SKM-1 treated with dmso at 0.1 percent for 144 hours (cell line): ENCODE results near the gene FAM161A.
A peak's percentile ranks its signal among the peaks of the same experiment; 100 is the strongest.
"Not testable (repeated sequence)": the region's sequence is repeated elsewhere in the genome, so short reads cannot be mapped to it uniquely, and the experiment has no call there.

Experiments used
- DNase-seq: peaks from one replicate; lab custom pipeline; 2025; ENCODE audit not compliant: unreplicated experiment; lab: John Stamatoyannopoulos, UW

FAM161A gene, protein sequence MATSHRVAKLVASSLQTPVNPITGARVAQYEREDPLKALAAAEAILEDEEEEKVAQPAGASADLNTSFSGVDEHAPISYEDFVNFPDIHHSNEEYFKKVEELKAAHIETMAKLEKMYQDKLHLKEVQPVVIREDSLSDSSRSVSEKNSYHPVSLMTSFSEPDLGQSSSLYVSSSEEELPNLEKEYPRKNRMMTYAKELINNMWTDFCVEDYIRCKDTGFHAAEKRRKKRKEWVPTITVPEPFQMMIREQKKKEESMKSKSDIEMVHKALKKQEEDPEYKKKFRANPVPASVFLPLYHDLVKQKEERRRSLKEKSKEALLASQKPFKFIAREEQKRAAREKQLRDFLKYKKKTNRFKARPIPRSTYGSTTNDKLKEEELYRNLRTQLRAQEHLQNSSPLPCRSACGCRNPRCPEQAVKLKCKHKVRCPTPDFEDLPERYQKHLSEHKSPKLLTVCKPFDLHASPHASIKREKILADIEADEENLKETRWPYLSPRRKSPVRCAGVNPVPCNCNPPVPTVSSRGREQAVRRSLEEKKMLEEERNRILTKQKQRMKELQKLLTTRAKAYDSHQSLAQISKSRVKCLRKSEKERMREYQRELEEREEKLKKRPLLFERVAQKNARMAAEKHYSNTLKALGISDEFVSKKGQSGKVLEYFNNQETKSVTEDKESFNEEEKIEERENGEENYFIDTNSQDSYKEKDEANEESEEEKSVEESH

GRCh38 chr2:61853847-61854563 is at the start of gene FAM161A:
FAM161A (minus strand) TSS chr2:61854060; CDS start chr2:61854041, 19 bp downstream.
- peak; percentile 82 for DNase-seq

DNA sequence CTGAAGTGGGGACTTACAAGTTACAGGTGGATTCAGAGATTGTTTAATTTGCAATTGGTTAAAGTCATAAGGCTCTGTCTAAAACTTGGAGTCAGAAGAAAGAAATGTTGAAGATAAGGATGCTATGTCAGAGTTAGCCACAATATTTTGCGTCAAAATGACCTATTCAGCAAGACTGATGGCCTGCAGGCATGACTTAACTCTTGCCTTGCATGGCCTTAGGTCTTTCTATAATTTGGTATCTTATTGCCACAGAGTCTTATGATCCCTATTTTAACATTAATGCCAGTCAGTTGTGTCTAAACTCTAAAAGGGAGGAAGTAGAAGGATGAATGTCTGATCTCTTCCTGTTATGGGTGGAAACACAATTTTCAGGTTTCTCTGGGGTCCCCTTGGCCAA is 46.4 kb upstream of the FAM161A start:
- no peak for DNase-seq

- DNase-seq = peak; percentile 14
These were observed 45.0 kb upstream of the FAM161A start for GRCh38 chr2:61898810-61899209.

DNA sequence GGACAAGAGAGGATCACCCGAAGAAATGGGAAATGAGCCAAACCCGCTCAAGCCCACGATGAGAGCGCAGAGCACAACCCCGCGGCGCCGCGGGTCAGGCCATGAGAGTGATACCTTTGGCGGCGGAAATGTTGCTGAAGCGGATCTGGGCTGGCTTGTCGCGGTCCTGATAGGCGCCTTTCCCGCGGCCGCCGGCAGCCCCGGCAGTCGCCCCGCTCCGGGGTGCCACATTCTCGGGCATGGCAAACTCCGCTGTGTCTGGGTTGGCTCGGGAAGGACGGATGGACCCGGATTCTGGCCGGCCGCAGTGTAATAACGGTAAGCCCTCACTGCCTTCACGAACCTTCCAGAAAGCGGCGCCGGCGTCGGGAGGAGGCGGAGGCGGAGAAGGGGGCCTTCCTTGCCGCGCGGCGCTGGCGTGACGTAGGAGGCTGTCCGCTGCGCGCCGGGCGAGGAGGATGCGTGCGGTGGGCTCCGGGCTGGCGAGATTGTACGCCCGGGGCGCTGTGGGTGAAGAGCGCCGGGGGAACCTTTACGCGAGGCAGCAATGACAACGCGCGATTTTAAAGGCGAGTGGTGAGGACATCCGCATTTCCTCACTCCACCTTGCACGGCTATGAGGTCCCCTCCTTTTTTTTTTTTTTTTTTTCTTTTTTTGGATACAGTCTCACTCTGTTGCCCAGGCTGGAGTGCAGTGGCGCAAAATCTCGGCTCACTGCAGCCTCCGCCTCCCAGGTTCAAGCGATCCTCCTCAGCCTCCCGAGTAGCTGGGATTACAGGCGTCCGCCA is 34.6 kb upstream of the FAM161A start, which contains the start of gene CCT4:
CCT4 (minus strand) TSS at position 390 of the 789 bp plus-strand sequence; CDS start at position 241, 149 bp downstream.
- peak; percentile 92 for DNase-seq

GRCh38 chr2:61887717-61888266 is 33.9 kb upstream of the FAM161A start:
- no peak for DNase-seq

DNA sequence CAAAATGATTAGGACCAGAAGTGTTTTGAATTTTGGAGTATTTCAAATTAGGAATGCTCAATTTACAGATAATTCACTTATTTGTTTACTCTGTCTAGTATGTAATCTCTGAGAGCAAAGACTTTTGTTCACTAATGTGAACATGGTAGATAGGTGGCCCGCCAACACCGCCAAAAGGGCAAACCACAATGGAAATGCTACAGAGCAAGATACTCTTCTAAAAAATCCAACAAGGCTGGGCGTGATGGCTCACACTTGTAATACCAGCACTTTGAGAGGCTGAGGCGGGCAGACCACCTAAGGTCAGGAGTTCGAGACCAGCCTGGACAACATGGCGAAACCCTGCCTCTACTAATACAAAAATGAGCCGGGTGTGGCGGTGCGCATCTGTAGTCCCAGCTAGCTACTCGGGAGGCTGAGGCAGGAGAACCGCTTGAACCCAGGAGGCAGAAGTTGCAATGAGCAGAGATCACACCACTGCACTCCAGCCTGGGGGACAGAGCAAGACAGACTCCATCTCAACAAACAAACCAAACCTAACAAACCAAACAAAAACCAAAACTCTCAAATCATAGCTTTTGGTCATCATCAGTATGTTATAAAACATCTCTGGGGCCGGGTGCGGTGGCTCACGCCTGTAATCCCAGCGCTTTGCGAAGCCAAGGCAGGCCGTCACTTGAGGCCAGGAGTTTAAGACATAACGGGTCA is 32.2 kb upstream of the FAM161A start:
- no peak for DNase-seq

DNA sequence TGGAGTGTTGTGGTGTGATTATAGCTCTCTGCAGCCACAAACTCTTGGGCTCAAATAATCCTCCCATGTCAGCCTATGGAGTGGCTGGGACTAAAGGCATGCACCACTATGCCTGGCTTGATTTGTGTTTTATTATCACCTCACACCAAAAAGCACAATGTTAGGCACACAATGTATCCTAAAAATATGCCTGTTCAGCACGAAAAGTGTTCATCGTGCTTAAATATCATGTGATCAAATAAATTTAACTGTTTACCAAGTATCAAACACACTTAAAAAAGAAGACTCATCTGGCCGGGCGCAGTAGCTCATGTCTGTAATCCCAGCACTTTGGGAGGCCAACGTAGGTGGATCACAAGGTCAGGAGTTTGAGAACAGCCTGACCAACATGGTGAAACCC is 29.0 kb upstream of the FAM161A start:
- no peak for DNase-seq

DNA sequence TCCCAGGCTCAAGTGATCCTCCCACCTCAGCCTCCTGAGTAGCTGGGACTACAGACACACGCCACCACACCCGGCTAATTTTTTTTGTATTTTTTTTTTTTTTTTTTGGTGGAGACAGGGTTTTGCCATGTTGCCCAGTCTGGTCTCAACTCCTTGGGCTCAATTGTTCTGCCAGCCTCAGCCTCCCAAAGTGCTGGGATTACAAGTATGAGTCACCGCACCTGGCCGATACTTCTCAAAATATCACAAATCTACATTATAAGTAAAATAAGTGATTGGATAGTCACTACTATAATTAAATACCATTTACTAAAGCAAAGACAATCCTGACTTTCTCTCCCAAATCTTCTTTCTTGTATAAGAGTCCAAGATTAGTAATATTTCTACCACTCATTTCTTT is 25.5 kb upstream of the FAM161A start:
- DNase-seq = not testable (repeated sequence)

DNA sequence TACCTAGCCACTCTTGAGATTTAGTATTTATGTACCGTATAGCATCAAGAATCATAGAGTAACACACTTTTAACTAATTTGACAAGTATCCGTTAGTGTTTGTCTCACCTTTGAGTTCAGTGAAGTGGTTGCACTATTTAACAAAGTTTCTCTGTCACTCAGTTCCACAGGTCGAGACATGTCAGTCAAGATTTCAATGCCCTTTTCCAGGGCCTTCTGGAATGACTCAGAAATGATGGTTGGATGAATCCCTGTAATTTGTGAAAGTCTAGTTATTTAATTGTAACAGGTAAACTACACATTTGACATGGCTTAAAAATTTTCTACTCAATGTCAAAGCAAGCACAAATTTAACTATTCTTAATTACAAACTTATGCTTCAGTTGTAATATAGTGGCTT is 24.9 kb upstream of the FAM161A start:
- DNase-seq = no peak

- DNase-seq = no peak
These were observed 23.8 kb upstream of the FAM161A start for GRCh38 chr2:61877571-61878245.

DNA sequence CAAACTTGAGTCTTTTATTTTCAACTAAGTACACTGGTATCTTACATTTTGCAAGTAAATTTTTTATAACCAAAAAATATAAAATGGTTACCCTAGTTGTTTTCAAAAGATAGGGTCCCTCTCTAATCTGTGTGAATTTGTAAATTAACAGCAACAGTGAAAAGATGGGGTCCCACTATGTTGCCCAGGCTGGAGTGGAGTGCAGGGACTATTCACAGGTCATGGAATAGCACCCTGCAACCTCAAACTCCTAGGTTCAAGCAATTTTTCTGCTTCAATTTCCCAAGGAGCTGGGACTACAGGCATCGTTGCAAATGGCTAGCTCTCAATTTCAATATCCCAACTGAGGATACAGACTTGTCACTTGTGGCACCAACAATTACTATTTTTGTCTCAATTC is 22.5 kb upstream of the FAM161A start:
- no peak for DNase-seq

DNA sequence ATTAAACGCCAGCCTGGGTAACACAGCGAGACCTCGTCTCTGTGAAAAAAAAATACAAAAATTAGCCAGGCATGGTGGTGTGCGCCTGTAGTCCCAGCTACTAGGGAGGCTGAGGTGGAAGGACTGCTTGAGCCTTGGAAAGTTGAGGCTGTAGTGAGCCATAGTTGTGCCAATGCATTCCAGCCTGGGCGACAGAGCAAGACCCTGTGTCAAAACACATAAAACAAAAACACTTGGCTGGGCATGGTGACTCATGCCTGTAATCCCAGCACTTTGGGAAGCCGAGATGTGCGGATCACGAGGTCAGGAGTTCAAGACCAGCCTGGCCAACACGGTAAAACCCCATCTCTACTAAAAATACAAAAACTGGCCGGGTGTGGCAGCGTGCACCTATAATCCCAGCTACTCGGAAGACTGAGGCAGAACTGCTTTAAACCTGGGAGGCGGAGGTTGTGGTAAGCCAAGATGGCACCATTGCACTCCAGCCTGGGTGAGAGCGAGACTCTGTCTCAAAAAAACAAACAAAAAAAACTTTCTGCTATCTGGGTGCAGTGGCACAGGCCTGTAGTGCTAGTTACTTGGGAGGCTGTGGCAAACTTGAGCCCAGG is 12.7 kb upstream of the FAM161A start:
- not testable (repeated sequence) for DNase-seq

DNA sequence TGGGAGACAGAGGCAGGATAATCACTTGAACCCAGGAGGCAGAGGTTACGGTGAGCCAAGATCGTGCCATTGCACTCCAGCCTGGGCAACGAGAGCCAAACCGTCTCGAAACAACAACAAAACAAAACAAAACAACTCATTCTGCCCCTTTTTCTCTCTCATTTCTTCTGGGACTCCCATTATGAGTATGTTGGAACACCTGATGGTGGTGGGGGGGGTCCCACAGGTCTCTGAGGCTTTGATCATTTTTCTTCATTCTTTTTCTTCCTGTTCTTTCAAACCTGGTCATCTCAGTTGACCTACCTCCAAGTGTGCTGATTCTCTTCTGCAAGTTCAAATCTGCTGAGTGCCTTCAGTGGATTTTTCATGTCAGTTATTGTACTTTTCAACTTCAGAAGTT is 8.2 kb upstream of the FAM161A start:
- DNase-seq = no peak

- DNase-seq = no peak
These were observed 3.4 kb upstream of the FAM161A start for GRCh38 chr2:61857224-61857623.

GRCh38 chr2:61855318-61855613 is 1.4 kb upstream of the FAM161A start:
- DNase-seq = no peak

DNA sequence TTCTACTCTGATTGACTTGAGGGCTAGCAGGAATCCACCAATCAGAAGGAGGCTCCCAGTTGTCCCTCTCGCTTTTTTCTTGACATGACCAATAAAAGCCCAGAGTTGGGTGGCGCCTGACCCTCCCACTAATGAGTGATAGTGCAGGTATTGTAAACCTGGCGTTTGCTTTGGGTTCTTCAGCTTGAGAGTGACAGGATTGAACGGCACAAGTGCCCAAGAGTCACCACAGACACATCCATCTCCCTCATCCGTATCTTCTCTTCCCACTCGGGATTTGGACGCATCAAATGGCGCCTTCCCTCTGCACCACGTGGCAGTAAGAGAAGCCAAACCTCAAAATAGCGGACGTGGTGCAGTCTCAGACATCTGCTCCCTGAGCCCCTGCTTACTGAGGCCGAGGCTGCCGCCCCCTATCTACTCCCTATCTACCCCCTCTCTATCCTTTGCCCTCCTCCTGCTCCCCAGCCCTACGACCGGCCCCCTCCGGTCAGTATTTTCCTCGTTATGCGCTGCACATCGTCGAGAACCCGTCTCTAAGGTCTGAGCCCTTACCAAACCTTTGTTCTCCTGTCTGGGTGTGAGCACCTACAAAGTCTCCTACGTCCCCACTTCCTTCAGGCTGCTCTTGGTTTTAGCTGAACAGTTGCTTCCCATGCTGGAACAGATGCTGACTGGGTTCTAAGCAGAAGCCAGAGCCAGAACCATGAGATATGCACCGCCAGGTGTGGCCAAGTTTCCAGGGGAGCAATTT is 881 bp upstream of the FAM161A start:
- peak; percentile 92 for DNase-seq

DNA sequence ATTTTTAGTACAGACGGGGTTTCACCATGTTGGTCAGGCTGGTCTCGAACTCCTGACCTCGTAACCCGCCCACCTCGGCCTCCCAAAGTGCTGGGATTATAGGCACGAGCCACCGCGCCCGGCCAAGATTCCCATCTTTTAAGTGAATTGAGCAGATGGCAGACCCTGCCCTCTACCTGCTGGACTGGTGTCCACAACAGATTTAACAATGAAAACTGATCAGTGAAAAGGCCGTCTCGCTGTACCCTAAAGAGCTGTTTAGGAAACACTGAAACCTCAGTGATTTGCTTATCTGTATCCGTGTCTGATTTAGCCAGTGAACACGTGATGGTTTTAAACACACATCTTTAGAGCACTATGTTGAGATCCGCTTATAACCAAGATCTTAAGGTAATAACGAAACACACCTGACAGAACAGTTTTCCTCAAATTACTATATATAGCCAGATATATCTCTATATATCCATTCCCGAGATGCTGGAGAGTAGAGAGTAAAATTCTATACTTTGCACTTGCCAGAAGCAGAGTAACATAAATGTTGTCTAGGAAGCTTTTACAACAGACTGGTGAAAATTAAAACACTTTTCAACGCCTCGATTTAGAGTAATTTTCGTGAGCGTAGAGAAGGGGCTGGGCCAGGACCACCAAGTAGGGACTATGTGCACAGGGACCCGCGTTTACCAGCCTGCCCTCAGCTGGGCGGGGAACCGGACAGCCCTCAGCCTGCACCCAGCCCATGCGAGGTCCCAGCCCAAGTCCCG is 594 bp downstream of the FAM161A start:
- DNase-seq = no peak

DNA sequence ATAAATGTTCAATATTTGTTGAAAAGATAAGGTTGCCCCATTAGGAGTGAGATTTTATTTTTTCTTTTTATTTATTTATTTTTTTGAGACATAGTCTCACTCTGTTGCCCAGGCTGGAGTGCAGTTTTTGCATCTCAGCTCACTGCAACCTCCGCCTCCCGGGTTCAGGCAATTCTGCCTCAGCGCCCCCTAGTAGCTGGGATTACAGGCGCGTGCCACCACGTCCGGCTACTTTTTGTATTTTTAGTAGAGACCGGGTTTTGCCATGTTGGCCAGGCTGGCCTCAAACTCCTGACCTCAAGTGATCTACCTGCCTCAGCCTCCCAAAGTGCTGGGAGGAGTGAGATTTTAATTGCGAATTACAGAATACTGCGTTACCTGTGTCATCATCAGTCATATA is 2.6 kb downstream of the FAM161A start:
- not testable (repeated sequence) for DNase-seq
